IPS-18c (cell line): ENCODE data around the gene RAPGEF1.
"Not testable (repeated sequence)": the region's sequence is repeated elsewhere in the genome, so short reads cannot be mapped to it uniquely, and the experiment has no call there.

Experiments
- H3K4me3 ChIP-seq: 2 replicates; pipeline ENCODE4 v1.7.0; 2013; ENCODE audit warnings: low read depth, mild to moderate bottlenecking, low read length, moderate library complexity; ENCODE audit not compliant: insufficient read depth
- H3K9me3 ChIP-seq: one replicate; pipeline ENCODE4 v1.6.1; 2013; ENCODE audit warnings: mild to moderate bottlenecking, low read length, moderate library complexity; ENCODE audit not compliant: control insufficient read depth, insufficient read depth

RAPGEF1 gene

DNA sequence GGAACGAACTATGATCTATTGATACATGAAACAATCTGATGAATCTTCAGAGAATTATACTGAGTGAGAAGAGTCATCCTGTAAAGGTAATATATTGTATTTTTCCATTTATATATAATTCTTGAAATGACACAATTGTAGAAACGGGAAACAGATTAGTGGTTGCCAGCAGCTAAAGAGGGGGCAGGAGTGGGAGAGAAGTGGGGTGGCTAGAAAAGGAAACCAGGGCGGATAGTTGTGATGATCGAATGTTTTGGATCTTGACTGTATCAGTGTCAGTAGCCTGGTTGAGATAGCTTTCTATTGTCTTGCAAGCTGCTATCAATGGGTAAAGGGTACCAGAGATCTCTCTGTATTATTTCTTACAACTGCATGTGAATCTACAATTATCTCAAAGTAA lies 17.7 kb upstream of the RAPGEF1 start:
- H3K9me3 ChIP-seq = peaks cover 3% of the 10 kb centered on the region
- no peak overlapping the region for H3K4me3 ChIP-seq

DNA sequence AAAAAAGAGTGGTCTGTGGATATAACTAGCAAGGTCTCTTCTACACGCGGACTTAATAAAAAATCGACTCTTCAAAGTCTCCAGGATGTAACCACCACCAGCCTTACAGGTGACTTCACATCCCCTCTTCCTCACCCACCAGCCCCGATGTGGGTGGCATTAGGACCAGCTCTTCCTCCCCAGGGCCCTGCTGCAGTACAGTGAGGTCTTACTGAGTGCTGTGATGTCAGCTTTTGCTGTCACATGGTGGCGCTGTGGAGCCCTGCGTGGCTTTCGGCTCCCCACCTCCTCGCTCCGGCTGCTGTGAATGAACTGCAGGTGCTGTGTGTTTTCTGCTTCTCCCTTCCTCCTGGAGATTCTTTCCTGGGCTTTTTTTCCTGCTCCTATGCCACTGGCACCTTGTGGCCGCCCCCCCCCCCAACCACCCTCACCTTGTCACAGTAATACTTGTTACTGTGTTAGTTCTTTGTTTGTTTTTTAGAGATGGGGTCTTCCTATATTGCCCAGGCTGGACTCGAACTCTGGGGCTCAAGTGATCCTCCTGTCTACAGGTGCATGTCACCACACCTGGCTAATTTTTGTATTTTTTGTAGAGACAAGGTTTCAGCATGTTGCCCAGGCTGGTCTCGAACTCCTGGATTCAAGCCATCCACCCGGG lies 15.8 kb upstream of the RAPGEF1 start:
- peaks cover 3% of the 10 kb centered on the region for H3K9me3 ChIP-seq
- H3K4me3 ChIP-seq = no peak overlapping the region

DNA sequence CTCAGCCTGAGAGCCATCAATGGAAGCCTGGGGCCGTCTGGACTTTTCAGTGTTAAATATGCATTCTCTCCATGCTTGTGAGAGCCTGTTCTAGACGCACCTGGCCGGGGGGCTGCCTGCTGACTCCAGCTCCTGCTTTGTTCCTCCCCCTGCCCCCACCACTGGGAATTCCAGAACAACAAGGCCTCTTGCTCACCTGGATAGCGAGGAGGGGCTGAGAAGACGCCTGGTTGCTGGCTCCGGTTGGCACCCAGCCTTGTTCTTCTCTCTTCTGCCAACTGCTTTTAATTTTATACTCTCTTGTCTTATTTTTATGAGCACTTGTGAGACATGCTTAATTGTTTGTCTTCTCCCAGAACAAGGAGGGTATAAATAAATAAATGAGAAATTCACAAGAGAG lies 15.0 kb upstream of the RAPGEF1 start:
- Histone ChIP-seq H3K9me3 (peaks cover 3% of the 10 kb centered on the region), H3K4me3 (no peak overlapping the region)

DNA sequence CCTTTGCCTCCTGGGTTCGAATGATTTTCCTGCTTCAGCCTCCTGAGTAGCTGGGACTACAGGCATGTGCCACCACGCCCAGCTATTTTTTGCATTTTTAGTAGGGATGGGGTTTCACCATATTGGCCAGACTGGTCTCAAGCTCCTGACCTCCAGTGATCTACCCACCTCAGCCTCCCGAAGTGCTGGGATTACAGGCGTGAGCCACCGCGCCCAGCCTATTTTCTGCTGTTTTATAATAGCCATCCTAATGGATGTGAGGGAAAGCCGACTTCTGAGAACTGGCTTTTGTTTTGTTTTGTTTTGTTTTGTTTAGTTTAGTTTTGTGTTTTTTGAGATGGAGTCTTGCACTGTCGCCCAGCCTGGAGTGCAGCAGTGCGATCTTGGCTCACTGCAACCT lies 13.9 kb upstream of the RAPGEF1 start:
- H3K9me3 ChIP-seq, H3K4me3 ChIP-seq: not testable (repeated sequence)

DNA sequence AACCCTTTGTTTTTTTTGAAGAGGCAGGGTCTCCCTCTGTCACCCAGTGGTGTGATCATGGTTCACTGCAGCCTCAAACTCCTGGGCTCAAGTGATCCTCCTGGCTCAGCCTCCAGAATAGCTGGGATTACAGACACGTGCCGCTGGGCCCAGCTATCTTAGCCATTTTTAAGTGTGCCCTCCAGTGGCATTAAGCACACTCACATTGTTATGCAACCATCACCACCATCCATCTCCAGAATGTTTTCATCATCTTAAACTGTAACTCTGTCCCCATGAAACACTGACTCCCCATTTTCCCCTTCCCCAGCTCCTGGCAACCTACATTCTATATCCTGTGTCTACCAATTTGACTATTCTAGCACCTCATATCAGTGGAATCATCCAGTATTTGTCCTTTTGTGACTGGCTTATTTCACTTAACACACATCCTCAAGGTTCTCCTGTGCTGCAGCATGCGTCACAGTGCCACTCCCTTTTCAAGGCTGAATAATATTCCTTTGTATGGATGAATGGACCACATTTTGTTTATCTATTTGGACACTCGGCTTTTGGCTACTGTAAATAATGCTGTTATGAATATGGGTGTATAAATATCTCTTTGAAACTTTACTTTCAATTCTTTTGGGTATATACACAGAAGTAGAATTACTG lies 12.5 kb upstream of the RAPGEF1 start:
- H3K4me3 ChIP-seq = no peak overlapping the region
- H3K9me3 ChIP-seq = peaks cover 3% of the 10 kb centered on the region

DNA sequence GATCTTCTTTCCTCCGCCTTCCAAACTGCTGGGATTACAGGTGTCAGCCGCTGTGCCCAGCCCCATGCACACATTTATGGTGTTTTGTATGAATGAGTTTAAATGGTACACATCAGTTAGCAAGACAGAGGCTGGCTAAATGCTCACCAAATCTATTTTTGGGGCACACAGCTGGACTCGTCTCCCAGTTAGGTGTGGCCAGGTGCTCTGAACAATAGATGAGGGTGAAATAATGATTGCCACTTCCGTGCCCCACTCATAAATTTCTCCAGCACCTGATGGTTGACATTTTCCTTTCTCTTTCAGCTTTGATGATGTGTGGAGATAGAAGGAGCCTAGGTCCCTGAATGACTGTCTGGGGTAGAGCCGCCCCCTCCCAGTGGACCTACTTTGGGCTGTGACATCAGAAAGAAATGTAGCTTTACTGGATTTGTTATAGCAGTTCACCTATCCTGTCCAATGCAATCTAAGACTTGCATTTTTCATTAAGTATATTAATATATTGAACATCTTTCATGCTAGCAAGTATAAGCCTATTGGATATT lies 8.6 kb upstream of the RAPGEF1 start:
- Histone ChIP-seq H3K4me3 (no peak overlapping the region), H3K9me3 (no peaks in the 10 kb centered on the region)

DNA sequence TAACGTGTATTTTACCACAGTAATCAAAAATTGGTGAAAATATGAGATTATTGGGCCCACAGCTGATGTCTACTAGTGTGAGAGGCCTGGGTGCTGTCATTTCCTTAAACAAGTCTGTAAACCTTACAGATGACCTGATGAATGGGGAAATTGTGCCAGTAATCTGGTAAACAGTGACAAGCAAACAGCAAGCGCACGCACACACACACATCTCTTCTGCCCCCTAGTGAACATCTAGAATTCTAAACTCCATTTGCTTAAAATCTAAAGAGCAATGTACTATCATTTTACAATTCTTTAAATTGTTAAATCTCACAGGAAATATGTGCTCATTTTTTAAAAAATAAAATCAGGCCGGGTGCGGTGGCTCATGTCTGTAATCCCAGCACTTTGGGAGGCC lies 7.5 kb upstream of the RAPGEF1 start:
- no peak overlapping the region for H3K4me3 ChIP-seq
- no peaks in the 10 kb centered on the region for H3K9me3 ChIP-seq

DNA sequence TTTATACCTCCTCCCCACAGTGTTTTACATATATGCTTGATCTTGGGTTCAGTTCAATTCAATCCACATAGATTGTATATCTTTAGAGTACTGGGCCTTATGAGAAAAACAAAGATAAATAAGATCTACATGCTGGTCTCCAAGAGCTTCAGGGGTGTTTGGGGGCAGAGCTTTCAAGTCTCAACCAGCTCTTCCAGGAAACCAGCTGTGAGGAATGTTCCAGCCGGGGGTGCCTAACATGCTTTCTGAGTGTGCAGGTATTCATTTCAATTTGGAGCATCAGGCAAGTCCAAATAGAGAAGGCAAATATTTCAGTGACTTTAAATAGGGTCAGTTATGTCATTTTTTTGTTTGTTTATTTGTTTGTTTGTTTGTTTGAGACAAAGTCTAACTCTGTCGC lies 5.7 kb upstream of the RAPGEF1 start:
- Histone ChIP-seq H3K4me3 (no peak overlapping the region), H3K9me3 (no peaks in the 10 kb centered on the region)

DNA sequence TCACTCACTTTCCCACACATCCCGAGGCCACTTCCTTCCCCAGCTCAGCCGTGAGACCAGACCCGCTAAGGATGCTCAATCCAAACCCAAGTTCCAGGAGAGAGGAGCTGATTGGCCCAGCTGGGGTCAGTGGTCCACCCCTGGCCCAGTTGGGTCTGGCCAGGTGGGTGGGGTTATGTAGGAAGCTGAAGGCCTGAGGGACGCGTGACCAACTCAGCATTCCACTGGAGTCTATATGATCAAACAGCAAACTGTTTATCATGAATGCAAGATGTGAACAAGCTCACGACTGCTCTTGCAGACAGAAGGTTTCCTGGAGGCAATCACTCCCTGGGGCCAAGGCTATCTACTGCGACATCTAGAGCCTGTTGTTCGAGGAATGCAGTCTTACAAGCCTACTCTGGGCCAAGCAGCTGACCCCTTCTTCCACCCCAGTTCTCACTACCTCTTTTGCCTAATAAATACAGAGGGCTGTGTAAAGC lies 4.9 kb upstream of the RAPGEF1 start:
- H3K4me3 ChIP-seq = no peak overlapping the region
- H3K9me3 ChIP-seq = no peaks in the 10 kb centered on the region

DNA sequence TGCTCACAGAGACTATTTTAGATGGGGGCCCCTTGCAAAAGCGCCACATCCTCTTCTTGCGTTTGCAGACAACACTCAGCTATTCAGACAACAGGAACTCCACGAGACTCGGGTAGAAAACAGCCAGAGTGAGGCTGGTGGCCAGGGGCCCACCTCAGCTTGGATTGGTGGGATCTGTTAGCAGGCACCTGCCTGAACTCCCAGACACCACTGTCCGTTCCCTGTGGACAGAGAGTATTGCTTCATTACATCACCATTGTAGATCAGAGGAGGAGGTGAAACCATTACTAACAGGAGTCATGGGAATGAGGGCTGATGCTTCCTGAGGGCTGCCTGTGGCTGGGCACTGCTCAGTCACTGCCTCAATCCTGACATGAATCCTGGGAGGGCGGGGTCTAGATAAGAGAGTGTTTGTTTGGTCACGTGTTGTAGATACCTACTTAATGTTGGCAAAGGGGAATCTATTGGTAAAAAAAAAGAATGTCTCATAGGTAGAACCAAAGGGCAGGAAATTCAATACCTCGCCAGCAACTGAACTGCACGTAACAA lies 4.4 kb upstream of the RAPGEF1 start:
- Histone ChIP-seq H3K9me3 (no peaks in the 10 kb centered on the region), H3K4me3 (no peak overlapping the region)

DNA sequence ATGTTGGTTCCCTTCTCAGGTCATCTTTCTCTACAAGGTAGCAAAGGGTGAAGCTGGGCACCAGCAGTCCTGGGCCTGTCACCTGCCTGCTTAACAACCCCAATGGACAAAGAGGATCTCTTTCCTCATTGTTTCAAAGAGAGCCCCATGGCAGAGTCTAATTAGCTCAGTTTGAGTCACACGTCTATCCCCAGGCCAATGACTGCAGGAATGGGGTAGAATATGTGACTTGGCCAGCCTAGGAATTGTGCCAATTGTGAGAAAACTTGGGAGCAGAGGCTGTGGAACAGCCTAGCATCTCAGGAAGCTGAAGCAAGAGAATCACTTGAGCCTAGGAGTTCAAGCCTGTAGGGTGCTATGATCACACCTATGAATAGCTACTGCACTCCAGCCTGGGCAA lies 3.6 kb upstream of the RAPGEF1 start:
- no peaks in the 10 kb centered on the region for H3K9me3 ChIP-seq

DNA sequence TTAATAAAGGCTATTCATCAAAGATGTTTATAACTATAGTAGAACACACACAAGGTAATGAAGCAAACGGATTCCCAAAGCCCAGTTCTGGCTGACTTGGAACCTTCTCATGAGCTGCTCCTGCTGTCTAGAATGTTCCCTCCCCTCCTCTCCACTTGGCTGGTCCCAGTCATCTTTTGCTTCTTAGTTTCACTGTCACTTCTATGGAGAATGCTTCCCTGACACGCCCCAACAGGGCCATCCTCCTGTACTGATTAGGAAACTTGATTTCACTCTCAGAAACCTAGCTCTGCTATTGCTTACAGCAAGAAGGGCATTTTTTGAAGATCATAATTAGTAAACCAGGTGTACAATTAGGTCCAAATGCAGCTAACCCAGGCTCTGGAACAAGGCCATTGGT lies 3.2 kb upstream of the RAPGEF1 start:
- Histone ChIP-seq H3K4me3 (no peak overlapping the region), H3K9me3 (no peaks in the 10 kb centered on the region)

More for the DNA sequence above, 3.6 kb upstream of the RAPGEF1 start:
- H3K4me3 ChIP-seq = no peak overlapping the region

DNA sequence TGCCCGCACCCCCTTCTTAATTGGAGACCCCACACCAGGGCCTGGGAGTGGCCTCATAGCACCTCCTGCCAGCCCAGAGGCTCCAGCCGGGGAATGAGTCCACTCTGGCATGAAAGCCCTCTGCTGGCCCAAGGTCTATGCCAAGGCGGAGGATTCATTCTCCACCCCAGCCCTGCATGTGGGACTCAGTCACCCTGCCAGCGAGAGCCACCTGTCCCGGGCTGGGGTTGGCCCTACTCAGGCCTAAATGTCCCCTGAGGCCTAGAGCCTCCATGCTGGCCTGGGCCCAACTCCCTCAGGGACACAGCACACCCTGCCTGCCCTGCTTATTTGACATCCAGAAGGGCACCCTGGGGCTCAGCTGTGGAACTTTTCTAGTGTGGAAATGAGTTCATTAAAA lies 1.0 kb upstream of the RAPGEF1 start:
- no peak overlapping the region for H3K4me3 ChIP-seq

DNA sequence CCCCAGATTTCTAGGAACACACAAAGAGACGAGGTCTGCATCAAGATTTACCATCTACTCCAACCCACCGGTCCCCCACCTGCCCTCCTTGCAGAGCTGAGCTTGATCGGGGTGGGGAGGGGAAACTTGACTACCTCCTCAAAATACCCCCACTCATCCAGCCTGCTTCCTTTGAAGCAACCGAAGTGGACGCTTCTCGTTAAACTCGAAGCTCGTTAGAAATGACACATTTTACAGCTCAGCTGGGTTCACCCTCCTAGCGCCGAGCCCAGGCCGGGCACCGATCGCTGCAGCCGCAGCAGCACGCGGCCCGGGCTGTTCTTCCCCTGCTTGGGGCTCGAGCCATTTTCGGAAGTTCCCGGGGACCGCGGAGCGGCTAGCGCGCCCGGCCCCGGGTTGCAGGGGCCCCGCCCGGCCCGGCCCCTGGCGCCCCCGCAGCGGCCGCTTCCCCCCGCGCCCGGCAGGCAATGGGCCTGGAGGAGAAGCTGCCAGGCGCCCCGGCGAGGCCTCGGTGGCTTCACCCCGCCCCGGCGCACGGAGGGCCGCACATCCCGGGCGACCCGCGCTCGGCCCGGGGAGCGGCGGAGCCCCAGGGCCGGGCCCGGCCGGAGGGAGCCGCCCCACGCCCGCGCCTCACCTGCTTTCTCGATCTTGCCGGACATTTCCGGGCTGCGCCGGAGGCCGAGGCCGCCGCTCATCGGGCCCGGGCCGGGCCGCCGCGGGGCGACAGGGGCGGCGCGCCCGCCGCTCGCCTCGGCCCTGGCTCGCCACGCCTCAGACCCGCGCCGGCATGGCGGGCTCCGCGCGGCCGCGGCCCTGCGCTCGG lies 530 bp downstream of the RAPGEF1 start:
- no peaks in the 10 kb centered on the region for H3K9me3 ChIP-seq
- peak overlapping the region; percentile 64 for H3K4me3 ChIP-seq

More for the DNA sequence above, 1.0 kb upstream of the RAPGEF1 start:
- H3K9me3 ChIP-seq = no peaks in the 10 kb centered on the region

DNA sequence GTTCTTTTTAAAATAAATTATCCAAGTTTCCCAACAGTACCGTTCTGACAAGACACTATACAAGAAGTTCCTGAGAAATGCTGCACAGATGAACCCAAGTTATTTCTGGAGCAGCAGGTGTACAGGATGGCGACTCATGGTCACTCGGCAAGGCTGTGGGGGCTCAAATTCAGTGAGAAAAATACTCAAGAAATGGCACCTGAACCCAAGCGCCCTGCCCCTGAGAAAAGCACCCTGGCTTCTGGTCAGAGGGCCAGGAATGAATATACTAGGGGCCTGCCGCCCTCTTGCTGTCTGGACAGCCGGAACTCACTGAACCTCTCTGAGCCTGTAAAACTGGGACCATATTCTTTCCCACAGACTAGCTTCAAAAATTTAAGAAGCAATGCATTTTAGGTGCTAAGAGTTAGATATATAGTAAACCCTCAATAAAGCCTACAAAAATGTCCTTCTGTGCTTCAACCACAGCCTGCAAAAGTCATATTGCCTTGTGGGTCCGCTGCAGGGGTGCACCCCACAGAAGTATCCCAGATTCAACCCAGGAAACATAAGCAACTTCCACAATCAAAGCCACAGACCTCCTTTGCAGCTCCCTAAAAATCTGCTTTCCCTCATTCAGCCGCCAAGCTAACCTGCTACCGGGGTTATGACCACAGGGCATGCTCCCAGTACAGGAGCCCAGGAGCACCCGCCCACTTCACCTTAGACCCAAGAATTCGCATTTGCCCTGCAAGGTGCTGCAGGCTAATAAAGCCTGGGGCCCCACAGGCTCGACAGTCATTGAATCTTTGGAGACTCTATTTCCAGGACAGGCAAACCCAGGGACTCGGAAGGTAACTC lies 1.4 kb downstream of the RAPGEF1 start:
- H3K9me3 ChIP-seq = no peaks in the 10 kb centered on the region

DNA sequence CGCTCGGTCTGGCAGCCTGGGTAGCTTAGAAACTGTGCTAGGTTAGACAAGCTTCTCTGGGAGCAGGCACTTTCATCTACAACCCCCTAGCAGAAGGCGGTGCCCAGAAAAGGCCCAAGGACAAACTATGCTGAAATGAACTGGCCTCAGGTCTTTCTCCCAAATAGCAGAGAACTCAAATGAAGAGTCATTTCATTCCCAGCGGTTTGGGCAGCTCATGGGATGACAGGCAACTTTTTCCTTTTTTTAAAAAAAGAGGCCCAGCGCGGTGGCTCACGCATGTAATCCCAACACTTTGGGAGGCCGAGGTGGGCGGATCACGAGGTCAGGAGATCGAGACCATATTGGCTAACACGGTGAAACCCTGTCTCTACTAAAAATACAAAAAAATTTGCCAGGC lies 2.5 kb downstream of the RAPGEF1 start:
- H3K4me3 ChIP-seq = no peak overlapping the region
- no peaks in the 10 kb centered on the region for H3K9me3 ChIP-seq

More for the DNA sequence above, 1.4 kb downstream of the RAPGEF1 start:
- peak overlapping the region; percentile 64 for H3K4me3 ChIP-seq

DNA sequence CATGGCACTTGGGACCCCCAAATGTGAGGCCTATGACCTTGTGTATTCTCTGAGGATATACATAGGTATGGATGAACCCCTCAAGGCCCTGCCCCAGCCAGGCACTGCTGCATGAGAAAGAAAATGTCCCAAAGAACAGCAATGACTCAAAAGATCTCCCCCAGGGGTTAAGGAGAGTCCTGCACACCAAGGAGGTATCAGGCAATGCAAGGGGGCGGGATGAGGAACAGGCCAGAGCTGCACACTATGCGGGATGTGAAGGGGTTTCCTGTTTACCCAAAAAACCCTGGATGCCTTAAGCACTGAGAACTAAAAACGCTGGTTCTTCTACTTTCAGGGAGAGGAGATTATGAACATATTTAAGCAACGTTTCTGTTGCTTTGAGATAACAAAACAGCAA lies 3.4 kb downstream of the RAPGEF1 start:
- no peak overlapping the region for H3K4me3 ChIP-seq
- H3K9me3 ChIP-seq = no peaks in the 10 kb centered on the region
